Breast epithelium (tissue), 4 donors: ENCODE measurements around the gene CYBRD1. TPM values are rescaled to one million over a fixed set of nuclear protein-coding genes. Genes with fewer than 3 reads are reported as not detected.

ENCODE experiments used
- DNase-seq, 2 donors: peaks; one replicate each; pipeline ENCODE4 v3.0.0-alpha.2; 2019; ENCODE audit warnings: low spot score in 2 of 2
- H3K27ac ChIP-seq, 2 donors: fragments of 200-600 bp; sonication (generic) in 1 of 2; one replicate each; pipeline ENCODE4 v1.5.1; 2016 to 2019; ENCODE audit warnings: mild to moderate bottlenecking in 1 of 2
- H3K27me3 ChIP-seq, 2 donors: fragments of 200-600 bp; sonication (generic) in 1 of 2; one replicate each; pipeline versions ENCODE4 v1.5.1 to v1.6.0; 2017 to 2019; ENCODE audit warnings: control low read depth in 1 of 2, mild to moderate bottlenecking in 1 of 2
- H3K36me3 ChIP-seq: fragments of 200-600 bp; one replicate; pipeline ENCODE4 v1.5.1; 2019
- H3K4me1 ChIP-seq, 2 donors: fragments of 200-600 bp; sonication (generic); one replicate each; pipeline ENCODE4 v1.5.1; 2016 to 2019; ENCODE audit warnings: control low read depth in 1 of 2
- H3K4me3 ChIP-seq, 3 donors: fragments of 200-600 bp; sonication (generic); 1 replicate in 2 of 3; 2 replicates in 1 of 3; pipeline ENCODE4 v1.5.1; 2016 to 2019; ENCODE audit warnings: mild to moderate bottlenecking in 3 of 3, moderate library complexity in 2 of 3
- H3K9me3 ChIP-seq, 2 donors: fragments of 200-600 bp; sonication (generic) in 1 of 2; one replicate each; pipeline ENCODE4 v1.5.1; 2016 to 2019; ENCODE audit warnings: control low read depth in 1 of 2
- POLR2A ChIP-seq: fragments of 450-650 bp; IDR thresholded peaks from one replicate; pipeline ENCODE4 v1.6.1; 2016; ENCODE audit warnings: antibody characterized with exemption, mild to moderate bottlenecking, moderate library complexity
- POLR2AphosphoS5 ChIP-seq, 3 donors: sonication (generic); formaldehyde crosslinking; IDR thresholded peaks; one replicate each; pipeline ENCODE4 v1.6.1; 2017; ENCODE audit warnings: antibody characterized with exemption in 3 of 3
- intact Hi-C: fragments of 100-400 bp; cut with DNase I; formaldehyde crosslinking; loops from one replicate; pipeline ENCODE4 v1.15.1; 2023; ENCODE audit warnings: low total_unique reads
- total RNA-seq, 3 donors: library from RNA; depleted of rRNA; stranded (reverse); fragments of >200 nt; gene quantifications; one replicate each; pipeline ENCODE4 v1.1.0, GENCODE V29; 2016
- TF ChIP-seq, protein P1 (sequence below), 3 donors: fragments of 450-650 bp; IDR thresholded peaks; one replicate each; pipeline ENCODE4 v1.5.1; 2016 to 2017; ENCODE audit warnings: antibody characterized with exemption in 3 of 3, mild to moderate bottlenecking in 3 of 3, moderate library complexity in 3 of 3

The CYBRD1 gene
- total RNA-seq, 3 donors from 2014 or later: 396 to 761 (median 409) TPM

DNA sequence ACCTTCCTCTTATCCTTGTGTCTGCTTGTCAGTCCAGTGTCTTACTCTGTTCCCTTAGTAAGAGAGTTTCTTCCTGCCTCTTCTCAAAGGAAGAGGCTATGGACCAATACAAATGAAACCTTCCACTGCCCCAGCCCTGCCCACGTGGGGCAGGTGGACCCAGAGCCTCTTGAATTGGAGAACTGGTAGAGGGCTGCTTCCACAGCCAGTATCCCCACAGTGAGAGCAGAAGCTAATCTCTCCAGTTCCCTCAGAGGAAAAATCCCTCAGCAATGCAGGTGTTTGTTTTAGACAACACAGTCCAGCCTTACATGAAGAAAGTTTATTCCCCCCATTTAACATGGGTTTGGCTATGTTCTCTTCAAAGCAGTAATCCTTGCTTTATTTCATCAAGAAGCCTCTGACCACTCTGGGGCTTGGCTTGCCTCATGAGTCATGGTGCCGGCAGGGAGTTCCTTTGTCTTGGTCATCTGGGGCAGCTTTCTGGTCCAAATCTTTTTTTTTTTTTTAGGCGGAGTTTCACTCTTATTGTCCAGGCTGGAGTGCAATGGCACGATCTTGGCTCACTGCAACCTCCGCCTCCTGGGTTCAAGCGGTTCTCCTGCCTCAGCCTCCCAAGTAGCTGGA is 6.5 kb upstream of the CYBRD1 start:
- Histone ChIP-seq H3K36me3 (no peaks in the 10 kb centered on the region), H3K9me3 (no peaks in the 10 kb centered on the region), H3K27ac (no peak overlapping the region), H3K4me3 (peak overlapping the region in 1 of 3 donors; percentile 17), H3K4me1 (no peaks in the 10 kb centered on the region), H3K27me3 (no peaks in the 10 kb centered on the region)
- intact Hi-C loops: no loop called here
- DNase-seq: no peak
- TF ChIP-seq POLR2A: no peak
- TF ChIP-seq, protein P1, sequence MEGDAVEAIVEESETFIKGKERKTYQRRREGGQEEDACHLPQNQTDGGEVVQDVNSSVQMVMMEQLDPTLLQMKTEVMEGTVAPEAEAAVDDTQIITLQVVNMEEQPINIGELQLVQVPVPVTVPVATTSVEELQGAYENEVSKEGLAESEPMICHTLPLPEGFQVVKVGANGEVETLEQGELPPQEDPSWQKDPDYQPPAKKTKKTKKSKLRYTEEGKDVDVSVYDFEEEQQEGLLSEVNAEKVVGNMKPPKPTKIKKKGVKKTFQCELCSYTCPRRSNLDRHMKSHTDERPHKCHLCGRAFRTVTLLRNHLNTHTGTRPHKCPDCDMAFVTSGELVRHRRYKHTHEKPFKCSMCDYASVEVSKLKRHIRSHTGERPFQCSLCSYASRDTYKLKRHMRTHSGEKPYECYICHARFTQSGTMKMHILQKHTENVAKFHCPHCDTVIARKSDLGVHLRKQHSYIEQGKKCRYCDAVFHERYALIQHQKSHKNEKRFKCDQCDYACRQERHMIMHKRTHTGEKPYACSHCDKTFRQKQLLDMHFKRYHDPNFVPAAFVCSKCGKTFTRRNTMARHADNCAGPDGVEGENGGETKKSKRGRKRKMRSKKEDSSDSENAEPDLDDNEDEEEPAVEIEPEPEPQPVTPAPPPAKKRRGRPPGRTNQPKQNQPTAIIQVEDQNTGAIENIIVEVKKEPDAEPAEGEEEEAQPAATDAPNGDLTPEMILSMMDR (IDR thresholded peaks at IDR 0.05): no peak

DNA sequence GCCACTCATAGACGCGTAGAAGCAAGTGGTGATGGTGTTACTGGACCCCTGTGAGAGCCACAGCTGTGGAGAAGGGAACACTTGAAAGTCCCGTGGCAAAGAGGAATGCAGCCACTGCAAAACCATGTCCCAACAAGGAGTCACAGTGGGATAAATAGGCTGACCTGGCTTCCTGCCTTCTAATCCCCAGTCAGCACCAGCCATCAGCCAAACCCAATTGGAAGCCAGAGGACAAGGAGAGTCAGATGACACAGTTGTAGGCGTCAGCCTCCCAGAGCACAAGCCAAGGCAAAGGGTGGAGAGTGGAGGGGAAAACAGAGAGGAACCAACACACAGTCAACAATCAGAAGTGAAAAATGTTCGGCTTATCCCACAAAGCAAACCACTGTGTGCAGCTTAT is 5.5 kb upstream of the CYBRD1 start:
- H3K4me3 ChIP-seq: no peak overlapping the region
- intact Hi-C loops: no loop called here

DNA sequence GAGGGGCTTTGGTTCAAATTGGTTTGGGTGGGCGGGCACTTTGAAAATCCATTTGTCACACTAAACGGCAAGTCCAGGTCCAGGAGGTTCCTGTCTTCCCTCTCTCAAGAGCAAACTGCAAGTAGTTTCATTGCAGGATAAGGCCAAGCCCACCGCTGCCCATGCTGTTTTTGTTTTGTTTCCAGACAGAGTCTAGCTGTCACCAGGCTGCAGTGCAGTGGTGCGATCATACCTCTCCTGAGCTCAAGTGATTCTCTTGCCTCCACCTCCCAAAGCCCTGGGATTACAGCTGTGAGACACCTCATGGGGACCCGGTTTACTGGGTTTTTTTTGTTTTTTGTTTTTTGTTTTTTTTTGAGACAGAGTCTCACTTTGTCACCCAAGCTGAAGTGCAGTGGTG is 1.8 kb upstream of the CYBRD1 start:
- intact Hi-C loops: no loop called here
- no peak for DNase-seq

More for the DNA sequence above, 5.5 kb upstream of the CYBRD1 start:
- no peak for TF ChIP-seq POLR2A
- TF ChIP-seq, protein P1 (IDR thresholded peaks at IDR 0.05): no peak
- TF ChIP-seq POLR2AphosphoS5 (IDR thresholded peaks at IDR 0.05): no peak
- H3K36me3 ChIP-seq: no peaks in the 10 kb centered on the region
- H3K9me3 ChIP-seq: no peaks in the 10 kb centered on the region
- DNase-seq: no peak
- no peak overlapping the region for H3K27ac ChIP-seq
- H3K4me1 ChIP-seq: peaks cover 0 to 3% of the 10 kb centered on the region in 2 donors
- no peaks in the 10 kb centered on the region for H3K27me3 ChIP-seq

DNA sequence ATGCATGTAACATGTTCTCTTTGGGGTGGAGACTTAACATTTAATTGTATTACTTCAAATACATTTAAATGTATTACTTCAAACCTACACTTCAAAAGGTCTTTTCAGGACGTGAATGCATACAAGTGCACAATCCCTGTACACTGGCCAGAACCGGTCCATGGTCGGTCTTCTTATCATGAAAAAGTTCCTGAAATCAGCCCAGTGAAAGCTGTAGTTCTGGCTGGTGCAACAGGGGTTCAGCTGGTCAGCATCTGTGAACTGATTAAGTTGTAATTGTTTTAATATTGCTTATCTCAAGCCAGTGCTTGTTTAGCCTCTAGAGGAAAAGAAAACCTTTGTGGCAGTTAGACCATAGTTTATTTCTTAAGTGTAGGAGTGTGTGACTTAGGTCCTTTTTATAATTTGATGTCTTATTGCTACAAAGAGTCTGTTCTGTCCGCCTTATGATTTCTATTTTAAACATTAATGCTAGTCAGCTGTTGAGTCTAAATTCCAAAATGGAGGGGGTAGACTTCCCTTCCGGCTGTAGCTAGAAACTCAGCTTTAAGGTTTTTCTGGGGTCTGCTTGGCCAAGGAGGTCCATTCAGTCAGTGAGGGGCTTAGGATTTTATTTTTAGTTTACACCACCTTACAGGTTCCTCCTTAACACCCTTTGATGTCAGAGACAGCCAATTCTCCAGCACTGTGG is 768 bp upstream of the CYBRD1 start:
- Histone ChIP-seq H3K36me3 (no peaks in the 10 kb centered on the region), H3K9me3 (no peaks in the 10 kb centered on the region), H3K27me3 (no peaks in the 10 kb centered on the region), H3K4me3 (peak overlapping the region; percentile 81 to 100 (median 98)), H3K27ac (peak overlapping the region; percentile 96 to 100), H3K4me1 (peaks cover 0 to 5% of the 10 kb centered on the region in 2 donors)
- TF ChIP-seq, protein P1 (IDR thresholded peaks at IDR 0.05): no peak
- TF ChIP-seq POLR2AphosphoS5 (IDR thresholded peaks at IDR 0.05): no peak
- TF ChIP-seq POLR2A: no peak
- no peak for DNase-seq
- intact Hi-C loops: no loop called here

More for the DNA sequence above, 1.8 kb upstream of the CYBRD1 start:
- TF ChIP-seq, protein P1 (IDR thresholded peaks at IDR 0.05): no peak
- no peak for TF ChIP-seq POLR2AphosphoS5 (IDR thresholded peaks at IDR 0.05)
- no peak for TF ChIP-seq POLR2A
- Histone ChIP-seq H3K4me1 (peaks cover 0 to 5% of the 10 kb centered on the region in 2 donors), H3K27ac (no peak overlapping the region), H3K9me3 (no peaks in the 10 kb centered on the region), H3K4me3 (no peak overlapping the region), H3K27me3 (no peaks in the 10 kb centered on the region), H3K36me3 (no peaks in the 10 kb centered on the region)

DNA sequence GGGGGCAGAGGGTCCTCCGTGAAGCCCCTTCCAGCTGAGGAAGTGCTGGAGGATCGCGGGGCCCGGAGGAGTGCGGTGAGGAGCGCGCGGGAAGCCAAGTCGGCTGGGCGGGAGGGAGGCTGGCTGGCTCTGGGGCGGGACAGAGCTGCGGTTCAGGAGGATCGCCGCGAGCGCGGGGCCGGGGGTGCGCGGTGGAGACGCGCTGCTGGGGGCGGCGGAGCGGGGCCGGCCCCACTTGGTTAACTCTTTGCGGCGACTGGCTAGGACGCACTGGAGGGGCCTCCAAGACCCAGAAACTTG is 464 bp downstream of the CYBRD1 start:
- H3K4me3 ChIP-seq: peak overlapping the region; percentile 81 to 100 (median 98)
- peak in 1 of 2 donors; percentile 57 for DNase-seq
- H3K4me1 ChIP-seq: peaks cover 0 to 5% of the 10 kb centered on the region in 2 donors
- intact Hi-C loops: no loop called here
- H3K27me3 ChIP-seq: no peaks in the 10 kb centered on the region
- TF ChIP-seq, protein P1 (IDR thresholded peaks at IDR 0.05): no peak
- TF ChIP-seq POLR2A (no peak), POLR2AphosphoS5 (IDR thresholded peaks at IDR 0.05) (no peak)
- H3K27ac ChIP-seq: peak overlapping the region; percentile 96 to 100
- H3K36me3 ChIP-seq: no peaks in the 10 kb centered on the region
- H3K9me3 ChIP-seq: no peaks in the 10 kb centered on the region
